ENCODE data around the gene IDH2.

GRCh38 chr15:90035840-90036230 is 66.4 kb downstream of the IDH2 start:
- TF ChIP-seq ZNF530 (tag by site-specific recombination; IDR thresholded peaks at IDR 0.05; ENCODE audit: low read depth) (no peak), CTCF (tag by site-specific recombination; IDR thresholded peaks at IDR 0.05) (no peak), ZNF664 (tag by site-specific recombination; IDR thresholded peaks at IDR 0.05) (no peak), TRIM28 (IDR thresholded peaks at IDR 0.05; ENCODE audit: borderline replicate concordance, low read length) (no peak), ZNF37A (tag by site-specific recombination; IDR thresholded peaks at IDR 0.05) (no peak), YY1 (tag by site-specific recombination; IDR thresholded peaks at IDR 0.05) (no peak), ZNF2 (tag by site-specific recombination; IDR thresholded peaks at IDR 0.05) (no peak), ZNF292 (tag by site-specific recombination; IDR thresholded peaks at IDR 0.05; ENCODE audit: borderline replicate concordance, low read depth) (no peak), ZBTB49 (tag by site-specific recombination; IDR thresholded peaks at IDR 0.05; ENCODE audit: low read depth) (no peak)
- TF ChIP-seq, protein P1, sequence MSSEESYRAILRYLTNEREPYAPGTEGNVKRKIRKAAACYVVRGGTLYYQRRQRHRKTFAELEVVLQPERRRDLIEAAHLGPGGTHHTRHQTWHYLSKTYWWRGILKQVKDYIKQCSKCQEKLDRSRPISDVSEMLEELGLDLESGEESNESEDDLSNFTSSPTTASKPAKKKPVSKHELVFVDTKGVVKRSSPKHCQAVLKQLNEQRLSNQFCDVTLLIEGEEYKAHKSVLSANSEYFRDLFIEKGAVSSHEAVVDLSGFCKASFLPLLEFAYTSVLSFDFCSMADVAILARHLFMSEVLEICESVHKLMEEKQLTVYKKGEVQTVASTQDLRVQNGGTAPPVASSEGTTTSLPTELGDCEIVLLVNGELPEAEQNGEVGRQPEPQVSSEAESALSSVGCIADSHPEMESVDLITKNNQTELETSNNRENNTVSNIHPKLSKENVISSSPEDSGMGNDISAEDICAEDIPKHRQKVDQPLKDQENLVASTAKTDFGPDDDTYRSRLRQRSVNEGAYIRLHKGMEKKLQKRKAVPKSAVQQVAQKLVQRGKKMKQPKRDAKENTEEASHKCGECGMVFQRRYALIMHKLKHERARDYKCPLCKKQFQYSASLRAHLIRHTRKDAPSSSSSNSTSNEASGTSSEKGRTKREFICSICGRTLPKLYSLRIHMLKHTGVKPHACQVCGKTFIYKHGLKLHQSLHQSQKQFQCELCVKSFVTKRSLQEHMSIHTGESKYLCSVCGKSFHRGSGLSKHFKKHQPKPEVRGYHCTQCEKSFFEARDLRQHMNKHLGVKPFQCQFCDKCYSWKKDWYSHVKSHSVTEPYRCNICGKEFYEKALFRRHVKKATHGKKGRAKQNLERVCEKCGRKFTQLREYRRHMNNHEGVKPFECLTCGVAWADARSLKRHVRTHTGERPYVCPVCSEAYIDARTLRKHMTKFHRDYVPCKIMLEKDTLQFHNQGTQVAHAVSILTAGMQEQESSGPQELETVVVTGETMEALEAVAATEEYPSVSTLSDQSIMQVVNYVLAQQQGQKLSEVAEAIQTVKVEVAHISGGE (tag by site-specific recombination; conservative IDR thresholded peaks at IDR 0.05; ENCODE audit: low read depth) = no peak
